H1 (cell line): Measurements from ENCODE around the gene RAP1GAP. TPM values are rescaled to one million over a fixed set of nuclear protein-coding genes. Genes with fewer than 3 reads are reported as not detected.
A peak's percentile ranks its signal among the peaks of the same experiment; 100 is the strongest.

ENCODE experiments used
- BACH1 ChIP-seq: IDR thresholded peaks from 2 replicates; pipeline ENCODE4 v1.6.1; 2012; ENCODE audit warnings: low read length, improper control_type of control experiment
- BCL11A ChIP-seq, 2 experiments: IDR thresholded peaks; one replicate each; pipeline ENCODE4 v1.6.1; 2011; ENCODE audit warnings: low read depth in 2 of 2, low read length in 2 of 2, mild to moderate bottlenecking in 2 of 2
- CBX5 ChIP-seq: fragments of 300-800, 300-1000 bp; sonication (generic); IDR thresholded peaks from 2 replicates; pipeline ENCODE4 v1.7.1; 2016; ENCODE audit warnings: antibody characterized with exemption, low read length, low read depth
- CHD1 ChIP-seq: IDR thresholded peaks from 2 replicates; pipeline ENCODE4 v1.6.1; 2012; ENCODE audit warnings: low read depth, low read length, improper control_type of control experiment
- CTCF ChIP-seq, 3 experiments: IDR thresholded peaks; 1 replicate in 2 of 3; 2 replicates in 1 of 3; pipeline versions ENCODE4 v1.5.1 to v1.6.1; 2011; ENCODE audit warnings: low read length in 3 of 3, mild to moderate bottlenecking in 3 of 3, inconsistent platforms in 2 of 3, low read depth in 1 of 3, moderate library complexity in 1 of 3; ENCODE audit not compliant: insufficient read depth in 1 of 3; ENCODE audit errors: control extremely low read depth in 1 of 3
- E2F6 ChIP-seq: IDR thresholded peaks from 2 replicates; pipeline ENCODE4 v1.6.1; 2012; ENCODE audit warnings: inconsistent platforms
- EZH2 ChIP-seq: fragments of 200-600 bp; sonication (generic); IDR thresholded peaks from 2 replicates; pipeline ENCODE4 v1.7.1; 2012; ENCODE audit warnings: low read depth, mild to moderate bottlenecking, moderate library complexity, low read length, inconsistent platforms; ENCODE audit not compliant: severe bottlenecking
- GABPA ChIP-seq: IDR thresholded peaks from 2 replicates; pipeline ENCODE4 v1.6.1; 2011; ENCODE audit warnings: mild to moderate bottlenecking, low read length, moderate library complexity, borderline replicate concordance; ENCODE audit not compliant: insufficient read depth
- HDAC6 ChIP-seq: IDR thresholded peaks from one replicate; pipeline ENCODE4 v1.7.1; 2012; ENCODE audit warnings: low read depth, mild to moderate bottlenecking, inconsistent platforms, low read length, moderate library complexity
- JUN ChIP-seq: IDR thresholded peaks from 2 replicates; pipeline ENCODE4 v1.6.1; 2011; ENCODE audit warnings: low read depth, mild to moderate bottlenecking, improper control_type of control experiment, low read length
- KDM4A ChIP-seq: IDR thresholded peaks from one replicate; pipeline ENCODE4 v1.7.1; 2012; ENCODE audit warnings: low read depth, mild to moderate bottlenecking, moderate library complexity, low read length, inconsistent platforms; ENCODE audit not compliant: severe bottlenecking
- MAX ChIP-seq: IDR thresholded peaks from 2 replicates; pipeline ENCODE4 v1.6.1; 2012; ENCODE audit warnings: inconsistent platforms
- NRF1 ChIP-seq: IDR thresholded peaks from 2 replicates; pipeline ENCODE4 v1.6.1; 2011; ENCODE audit warnings: mild to moderate bottlenecking, low read depth, low read length, improper control_type of control experiment
- POU5F1 ChIP-seq: IDR thresholded peaks from 2 replicates; pipeline ENCODE4 v1.6.1; 2011; ENCODE audit warnings: low read depth, mild to moderate bottlenecking, low read length, moderate library complexity
- RAD21 ChIP-seq, 2 experiments: IDR thresholded peaks in 1 of 2; conservative IDR thresholded peaks in 1 of 2; 2 replicates each; pipeline ENCODE4 v1.6.1; 2011; ENCODE audit warnings: low read depth in 2 of 2, low read length in 2 of 2, improper control_type of control experiment in 1 of 2, inconsistent platforms in 1 of 2, mild to moderate bottlenecking in 1 of 2, moderate library complexity in 1 of 2
- RBBP5 ChIP-seq: IDR thresholded peaks from 2 replicates; pipeline ENCODE4 v1.7.1; 2012; ENCODE audit warnings: low read depth, mild to moderate bottlenecking, inconsistent platforms, low read length, moderate library complexity, borderline replicate concordance
- RFX5 ChIP-seq: IDR thresholded peaks from 2 replicates; pipeline ENCODE4 v1.6.1; 2011; ENCODE audit warnings: low read depth, low read length, improper control_type of control experiment, borderline replicate concordance
- RXRA ChIP-seq: IDR thresholded peaks from 2 replicates; pipeline ENCODE4 v1.6.1; 2011; ENCODE audit warnings: low read depth, mild to moderate bottlenecking, low read length, moderate library complexity; ENCODE audit not compliant: insufficient read depth
- SP1 ChIP-seq: IDR thresholded peaks from 2 replicates; pipeline ENCODE4 v1.6.1; 2011; ENCODE audit warnings: low read depth, low read length
- YY1 ChIP-seq: IDR thresholded peaks from 2 replicates; pipeline ENCODE4 v1.6.1; 2011; ENCODE audit warnings: low read depth, mild to moderate bottlenecking, low read length
- polyA plus RNA-seq, 7 experiments: library from polyadenylated mRNA; depleted of rRNA in 3 of 7; stranded (reverse) in 5 of 7; unstranded in 2 of 7; fragments of >200 nt in 5 of 7; fragments of 200-250 nt in 2 of 7; gene quantifications; 1 replicate in 5 of 7; 2 replicates in 1 of 7; 4 replicates in 1 of 7; pipeline versions ENCODE4 v1.2.1 to v1.2.3, GENCODE V29; 2011 to 2013; ENCODE audit warnings: missing spikeins in 2 of 7, mixed read lengths in 2 of 7
- total RNA-seq: library from RNA; stranded (reverse); fragmentation: NEBNext Ultra II Directional; extraction: Animal tissue kit (Norgen Biotek cat#: 25700); gene quantifications from 2 replicates; pipeline ENCODE4 v1.2.1, GENCODE V29; 2021

Gene RAP1GAP
- total and polyA plus RNA-seq, 2 of the 8 experiments (the other 6 are each of a cell fraction or from before 2014, with no cell fraction given): 8.4 TPM

- TF ChIP-seq E2F6 (0 out of 2 replicates have a peak, but pooled peaks have one; percentile 31), BCL11A (IDR thresholded peaks at IDR 0.05; ENCODE audit: low read depth in 2 of 2, low read length in 2 of 2) (no peak), RBBP5 (no peak), CBX5 (no peak), SP1 (peak; percentile 80), CHD1 (no peak), GABPA (no peak), JUN (no peak), EZH2 (no peak), RAD21 (IDR thresholded peaks at IDR 0.05 in 1 of 2, conservative IDR thresholded peaks at IDR 0.05 in 1 of 2; ENCODE audit: low read depth in 2 of 2, low read length in 2 of 2) (peak in 1 of 2 experiments; percentile 6; a peak in 1 of 4 replicates), RXRA (no peak), YY1 (peak; percentile 95), BACH1 (no peak), MAX (peak; percentile 89), NRF1 (no peak), HDAC6 (no peak), KDM4A (no peak), POU5F1 (no peak), CTCF (IDR thresholded peaks at IDR 0.05; ENCODE audit: control extremely low read depth in 1 of 3, insufficient read depth in 1 of 3, low read depth in 1 of 3, low read length in 3 of 3) (no peak), RFX5 (no peak)
These were observed 21.5 kb downstream of the RAP1GAP start (continued) for GRCh38 chr1:21647431-21648351.
